Measurements from ENCODE around the gene FXN.

- TF ChIP-seq EZH2 (IDR thresholded peaks at IDR 0.05; ENCODE audit: insufficient read depth, poor library complexity, severe bottlenecking), result no peak
- no peak for TF ChIP-seq EZH2phosphoT487 (IDR thresholded peaks at IDR 0.05; ENCODE audit: insufficient read depth, low read depth)
Observed at GRCh38 chr9:69054989-69055388, 19.4 kb downstream of the FXN start.
